Measurements from ENCODE around the gene ITGB3.

- no peak for TF ChIP-seq CTCF (IDR thresholded peaks at IDR 0.05; ENCODE audit: low read depth, low read length, poor library complexity, severe bottlenecking)
- no peak for TF ChIP-seq EZH2phosphoT487 (IDR thresholded peaks at IDR 0.05; ENCODE audit: borderline replicate concordance, low read length)
Measured at GRCh38 chr17:47280072-47280811, 26.6 kb downstream of the ITGB3 start.

All from DOHH2 (cell line).